NCI-H2081 treated with DMSO at 0.1 percent for 48 hours (cell line): ENCODE measurements around the gene AP1AR.
A peak's percentile ranks its signal among the peaks of the same experiment; 100 is the strongest.

ENCODE experiments used
- DNase-seq: peaks from one replicate; lab custom pipeline; 2025; lab: John Stamatoyannopoulos, UW

AP1AR gene

GRCh38 chr4:112222219-112222955 lies 9.2 kb upstream of the AP1AR start:
- no peak for DNase-seq

GRCh38 chr4:112225157-112225556 lies 6.4 kb upstream of the AP1AR start:
- no peak for DNase-seq

GRCh38 chr4:112230879-112231778 lies 458 bp upstream of the AP1AR start:
- DNase-seq, result peak; percentile 46

GRCh38 chr4:112234952-112235609 lies 3.5 kb downstream of the AP1AR start:
- no peak for DNase-seq

GRCh38 chr4:112236040-112236439 lies 4.5 kb downstream of the AP1AR start:
- no peak for DNase-seq

GRCh38 chr4:112238833-112239232 lies 7.2 kb downstream of the AP1AR start:
- no peak for DNase-seq

GRCh38 chr4:112245383-112245782 lies 13.8 kb downstream of the AP1AR start:
- no peak for DNase-seq

GRCh38 chr4:112247021-112247420 lies 15.4 kb downstream of the AP1AR start:
- DNase-seq, result no peak

- no peak for DNase-seq
These were observed 19.5 kb downstream of the AP1AR start for GRCh38 chr4:112251019-112251643.

- DNase-seq, result no peak
These were observed 20.6 kb downstream of the AP1AR start for GRCh38 chr4:112252234-112252633.

GRCh38 chr4:112253382-112254000 lies 21.9 kb downstream of the AP1AR start:
- DNase-seq, result no peak

GRCh38 chr4:112257098-112257497 lies 25.5 kb downstream of the AP1AR start:
- DNase-seq, result no peak

- no peak for DNase-seq
These were observed 35.2 kb downstream of the AP1AR start for GRCh38 chr4:112266823-112267222.

GRCh38 chr4:112270051-112270450 lies 38.5 kb downstream of the AP1AR start:
- no peak for DNase-seq

- no peak for DNase-seq
These were observed 39.2 kb downstream of the AP1AR start for GRCh38 chr4:112270640-112271421.

GRCh38 chr4:112272292-112272691 lies 40.7 kb downstream of the AP1AR start:
- DNase-seq, result no peak

GRCh38 chr4:112274959-112275358 lies 43.4 kb downstream of the AP1AR start:
- DNase-seq, result no peak

GRCh38 chr4:112276113-112276512 lies 44.5 kb downstream of the AP1AR start:
- DNase-seq, result no peak

GRCh38 chr4:112277220-112277619 lies 45.6 kb downstream of the AP1AR start:
- DNase-seq, result no peak

GRCh38 chr4:112277705-112278448 lies 46.3 kb downstream of the AP1AR start:
- no peak for DNase-seq
